Measurements from ENCODE around the gene PEX26.

The PEX26 gene

DNA sequence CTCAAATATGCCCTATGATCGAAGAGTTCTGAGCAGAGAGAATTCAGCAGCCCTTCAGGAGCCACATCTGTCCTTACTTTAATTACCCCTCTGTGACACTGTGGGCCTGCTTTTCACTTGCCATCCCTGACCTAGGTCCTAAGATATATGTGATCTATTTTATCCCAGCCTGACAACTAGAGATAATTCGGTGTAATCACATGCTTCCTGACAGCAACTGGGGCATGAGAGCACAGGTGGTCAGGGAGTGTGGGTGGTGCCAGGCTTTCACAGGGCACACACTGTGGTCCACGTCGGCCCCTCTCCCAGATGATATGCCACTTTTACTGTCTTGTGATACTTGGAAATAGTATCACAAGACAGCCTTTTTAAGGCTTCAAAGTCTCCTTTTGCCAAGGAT is 36.7 kb downstream of the PEX26 start:
- TF ChIP-seq CTCF (IDR thresholded peaks at IDR 0.05; ENCODE audit: insufficient read depth, low read depth, low read length, missing control alignments), result no peak
- no peak for DNase-seq (ENCODE audit: low read depth)
- H3K4me3 ChIP-seq (ENCODE audit: low read length), result no peak overlapping the region

DNA sequence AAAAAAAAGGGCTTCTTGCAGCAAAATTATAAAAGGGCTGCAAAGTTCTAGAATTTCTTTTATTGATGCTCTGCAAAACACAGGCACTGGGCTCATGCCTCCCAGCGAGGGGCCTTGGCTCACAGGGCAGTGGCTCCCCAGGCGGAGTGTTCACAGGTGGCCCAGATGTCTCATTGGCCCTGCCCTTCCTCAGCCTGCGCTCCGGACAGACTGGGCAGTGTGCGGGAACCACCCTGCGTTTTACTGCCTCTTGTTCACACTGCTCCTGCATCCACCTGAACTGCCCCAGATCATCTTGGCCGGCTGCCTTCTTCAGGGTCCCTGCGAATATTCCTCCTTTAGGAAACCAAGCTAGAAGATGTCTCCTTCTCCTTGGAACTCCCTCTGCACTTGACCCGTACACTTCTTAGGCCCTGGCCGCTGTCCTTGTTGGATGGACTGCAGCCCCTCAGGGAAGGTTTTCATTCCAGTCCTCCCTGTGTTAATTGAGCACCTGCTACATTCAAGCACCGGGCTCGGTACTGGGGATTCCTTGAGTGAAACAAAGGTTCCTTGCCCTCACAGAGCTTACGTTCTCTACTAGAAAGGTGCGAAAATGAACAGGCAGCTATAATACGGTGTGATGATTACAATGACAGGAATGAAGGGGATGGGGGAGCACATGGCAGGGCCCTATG is 37.3 kb downstream of the PEX26 start:
- H3K4me3 ChIP-seq (ENCODE audit: low read length), result no peak overlapping the region
- DNase-seq (ENCODE audit: low read depth), result no peak
- TF ChIP-seq CTCF (IDR thresholded peaks at IDR 0.05; ENCODE audit: insufficient read depth, low read depth, low read length, missing control alignments), result no peak

DNA sequence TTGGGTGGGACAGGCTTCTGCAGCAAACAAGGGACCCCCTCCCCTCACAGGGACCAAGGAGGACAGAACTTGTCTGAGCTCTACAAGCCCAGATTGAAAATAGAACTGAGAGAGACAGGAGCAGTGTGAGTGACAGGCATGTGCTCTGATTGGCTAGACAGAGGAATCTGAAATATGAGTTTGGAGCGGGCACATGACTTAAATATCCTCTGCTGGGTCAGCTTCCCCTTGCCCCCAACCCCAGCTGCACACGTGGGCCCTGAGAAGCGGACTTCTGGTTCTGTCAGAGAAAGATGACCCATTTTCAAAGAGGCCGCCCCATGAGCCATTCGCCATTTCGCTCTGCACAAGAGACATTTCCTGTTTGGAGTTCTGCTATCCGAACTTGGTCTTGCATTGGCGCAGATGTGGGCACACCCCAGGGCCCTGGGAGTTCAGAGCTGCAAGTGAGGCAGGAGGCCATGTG is 38.1 kb downstream of the PEX26 start:
- no peak for TF ChIP-seq CTCF (IDR thresholded peaks at IDR 0.05; ENCODE audit: insufficient read depth, low read depth, low read length, missing control alignments)
- no peak overlapping the region for H3K4me3 ChIP-seq (ENCODE audit: low read length)
- no peak for DNase-seq (ENCODE audit: low read depth)

- no peak overlapping the region for H3K4me3 ChIP-seq (ENCODE audit: low read length)
- no peak for TF ChIP-seq CTCF (IDR thresholded peaks at IDR 0.05; ENCODE audit: insufficient read depth, low read depth, low read length, missing control alignments)
- no peak for DNase-seq (ENCODE audit: low read depth)
Observed at GRCh38 chr22:18116634-18117033, 38.8 kb downstream of the PEX26 start.

DNA sequence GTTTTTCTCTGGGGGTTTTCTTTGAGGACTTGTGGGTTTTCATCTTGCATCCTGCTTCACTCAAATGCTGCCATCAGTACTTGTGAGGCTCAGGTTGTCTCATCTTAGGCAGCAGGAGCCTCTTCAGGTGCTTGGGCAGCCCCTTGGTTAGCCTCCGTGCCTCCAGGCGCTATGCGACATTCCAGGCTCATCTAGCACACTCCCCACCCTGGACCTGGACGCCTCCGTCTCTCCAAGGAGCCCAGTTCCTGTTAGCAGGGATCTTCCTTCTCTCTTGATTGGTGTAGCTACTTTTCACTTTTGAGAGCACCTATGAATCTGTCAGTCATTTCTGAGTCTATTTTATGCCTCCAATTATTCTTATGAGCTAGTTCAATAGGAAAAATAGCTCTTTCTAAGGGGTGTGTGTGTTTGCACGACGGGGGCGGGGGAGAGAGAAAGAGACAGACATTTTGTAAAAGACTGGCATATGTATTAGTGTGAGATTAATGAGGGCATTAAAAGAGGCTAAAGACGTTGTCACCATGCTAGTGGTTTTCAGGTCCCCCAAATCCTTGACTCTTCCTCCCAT is 40.6 kb downstream of the PEX26 start:
- no peak for TF ChIP-seq CTCF (IDR thresholded peaks at IDR 0.05; ENCODE audit: insufficient read depth, low read depth, low read length, missing control alignments)
- no peak overlapping the region for H3K4me3 ChIP-seq (ENCODE audit: low read length)
- no peak for DNase-seq (ENCODE audit: low read depth)

- DNase-seq (ENCODE audit: low read depth), result no peak
- H3K4me3 ChIP-seq (ENCODE audit: low read length), result no peak overlapping the region
- no peak for TF ChIP-seq CTCF (IDR thresholded peaks at IDR 0.05; ENCODE audit: insufficient read depth, low read depth, low read length, missing control alignments)
Observed at GRCh38 chr22:18119409-18120110, 41.8 kb downstream of the PEX26 start.

Data from epithelial cell of esophagus (primary cell).